Stimulated activated CD8-positive, alpha-beta memory T cell treated with anti-CD3 and anti-CD28 coated beads, Interleukin-15, amount 100 ng/mL, for 48 hours (primary cell): ENCODE measurements around the gene PTPN12.

Experiments
- DNase-seq, 2 donors: peaks; one replicate each; pipeline ENCODE4 v3.0.0-alpha.2; 2020; ENCODE audit warnings: low read depth in 2 of 2

The PTPN12 gene

DNA sequence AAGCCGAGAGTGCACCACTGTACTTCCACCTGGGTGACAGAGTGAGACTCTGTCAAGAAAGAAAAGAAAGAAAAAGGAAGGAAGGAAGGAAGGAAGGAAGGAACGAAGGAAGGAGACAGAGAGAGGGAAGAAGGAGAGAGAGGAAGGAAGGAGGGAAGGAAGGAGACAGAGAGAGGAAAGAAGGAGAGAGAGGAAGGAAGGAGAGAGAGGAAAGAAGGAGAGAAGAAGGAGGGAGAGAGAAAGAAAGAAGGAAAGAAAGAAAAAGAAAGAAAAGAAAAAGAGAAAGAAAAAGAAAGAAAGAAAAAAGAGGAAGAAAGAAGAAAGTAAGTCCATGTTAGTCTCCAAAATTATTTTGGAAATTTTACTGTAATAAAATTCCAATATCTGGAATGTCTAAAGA is 125.8 kb downstream of the PTPN12 start:
- DNase-seq = no peak

DNA sequence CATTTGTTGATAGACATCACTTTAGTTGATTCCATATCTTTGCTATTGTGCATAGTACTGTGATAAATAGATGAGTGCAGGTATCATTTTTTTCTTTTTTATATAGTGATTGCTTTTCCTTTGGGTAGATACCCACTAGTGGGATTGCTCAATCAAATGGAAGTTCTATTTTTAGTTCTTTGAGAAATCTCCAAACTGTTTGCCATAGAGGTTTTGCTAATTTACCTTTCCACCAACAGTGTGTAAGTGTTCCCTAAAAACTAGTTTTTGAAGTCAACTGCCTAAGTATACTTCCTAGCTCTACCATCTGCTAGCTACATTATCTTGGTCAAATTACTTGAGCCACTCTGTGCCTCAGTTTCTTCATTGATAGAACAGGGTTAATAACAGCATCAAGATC is 127.6 kb downstream of the PTPN12 start:
- DNase-seq = no peak

DNA sequence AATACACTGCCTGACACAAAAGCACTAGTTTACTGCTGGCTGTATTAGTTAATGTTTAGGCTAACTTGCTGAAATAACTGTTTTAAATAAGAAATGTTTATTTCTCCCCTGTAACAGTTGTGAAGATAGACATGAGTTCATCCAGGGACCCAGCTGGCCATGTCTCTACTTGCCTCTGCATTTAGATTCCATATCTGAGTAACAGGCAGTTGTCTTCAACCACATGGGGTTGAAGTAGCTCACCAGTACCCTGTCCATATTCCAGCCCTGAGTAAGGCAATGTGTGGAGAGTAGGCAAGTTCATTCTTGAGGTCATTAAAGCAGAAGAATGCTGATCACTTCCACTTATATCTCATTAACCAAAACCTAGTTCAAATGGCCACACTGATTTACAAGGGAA is 128.1 kb downstream of the PTPN12 start:
- DNase-seq = no peak

DNA sequence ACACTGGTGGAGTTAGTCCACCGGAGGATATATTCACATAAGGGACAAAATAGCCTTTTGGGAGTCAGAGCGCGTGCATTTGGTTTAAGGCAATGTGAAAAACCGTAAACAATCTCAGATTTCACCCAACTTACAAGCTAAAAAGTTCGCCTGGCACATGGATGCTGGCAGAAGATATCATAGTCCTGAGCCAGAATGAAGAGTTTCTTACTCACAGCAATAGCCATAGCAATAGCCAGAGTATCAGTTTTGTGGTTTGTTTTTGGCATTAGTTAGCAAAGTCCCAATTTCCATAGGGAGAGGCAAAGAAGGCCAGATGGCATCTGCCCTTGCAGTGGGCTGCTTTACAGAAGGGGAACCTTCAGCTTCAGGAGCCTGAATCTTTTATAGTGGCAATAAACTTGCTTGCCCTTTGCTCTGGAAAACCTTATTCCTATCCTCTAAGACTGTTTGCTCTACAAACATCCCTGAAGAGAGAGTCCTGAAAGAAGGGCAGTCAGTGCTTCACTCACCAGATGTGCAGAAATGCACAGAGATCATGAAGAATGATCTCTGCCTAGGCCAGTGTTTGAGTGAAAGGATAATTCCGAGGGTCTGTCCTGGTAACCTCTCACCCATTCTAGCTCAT is 130.5 kb downstream of the PTPN12 start:
- DNase-seq = no peak

DNA sequence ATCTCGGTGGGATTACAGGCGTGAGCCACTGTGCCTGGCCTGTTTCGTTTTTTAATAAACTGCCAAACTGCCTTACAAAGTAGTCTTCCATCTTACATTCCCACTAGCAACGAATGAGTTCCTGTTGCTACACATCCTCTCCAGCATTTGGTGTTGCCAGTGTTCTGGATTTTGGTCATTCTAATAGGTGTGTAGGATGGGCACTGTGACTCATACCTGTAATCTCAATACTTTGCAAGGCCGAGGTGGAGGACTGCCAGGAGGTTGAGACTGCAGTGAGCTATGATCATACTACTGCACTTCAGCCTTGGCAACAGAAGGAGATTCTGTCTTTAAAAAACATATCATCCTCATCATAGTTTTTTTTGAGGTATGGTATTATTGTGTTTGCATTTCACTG is 137.8 kb downstream of the PTPN12 start:
- DNase-seq = no peak

DNA sequence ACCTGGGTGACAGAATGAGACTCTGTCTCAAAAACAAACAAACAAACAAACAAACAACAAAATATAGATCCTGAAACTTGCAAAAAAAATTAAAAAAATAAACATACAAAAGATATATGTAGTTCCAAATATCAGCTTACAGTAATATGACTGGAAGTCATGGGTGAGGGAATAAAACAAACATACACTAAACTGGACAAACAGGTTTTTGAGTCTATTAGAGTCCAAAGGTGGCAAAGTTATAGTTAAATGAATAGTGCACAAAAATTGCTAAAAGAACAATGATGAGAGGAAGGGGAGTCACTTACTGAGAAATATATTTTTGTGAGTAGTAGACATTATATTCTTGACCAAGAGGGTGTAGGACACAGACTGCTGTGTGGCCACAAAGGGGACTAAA is 142.5 kb downstream of the PTPN12 start:
- DNase-seq = no peak

DNA sequence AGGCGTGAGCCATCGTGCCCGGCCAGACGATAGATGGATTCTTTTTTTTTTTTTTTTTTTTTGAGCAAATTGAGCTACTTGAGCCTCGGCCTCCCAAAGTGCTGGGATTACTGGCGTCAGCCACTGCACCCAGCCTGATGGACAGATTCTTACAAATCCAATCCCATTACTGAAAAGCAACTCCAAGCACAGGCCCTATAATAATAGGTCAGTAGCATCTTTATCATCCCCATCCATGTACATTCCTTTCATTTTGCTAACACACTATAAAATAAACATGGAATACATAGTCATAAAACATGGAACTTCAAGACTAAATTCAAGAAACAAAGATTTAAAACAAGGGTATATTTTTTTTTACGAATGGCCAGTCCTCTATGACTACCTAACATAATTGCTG is 143.2 kb downstream of the PTPN12 start:
- DNase-seq = no peak

DNA sequence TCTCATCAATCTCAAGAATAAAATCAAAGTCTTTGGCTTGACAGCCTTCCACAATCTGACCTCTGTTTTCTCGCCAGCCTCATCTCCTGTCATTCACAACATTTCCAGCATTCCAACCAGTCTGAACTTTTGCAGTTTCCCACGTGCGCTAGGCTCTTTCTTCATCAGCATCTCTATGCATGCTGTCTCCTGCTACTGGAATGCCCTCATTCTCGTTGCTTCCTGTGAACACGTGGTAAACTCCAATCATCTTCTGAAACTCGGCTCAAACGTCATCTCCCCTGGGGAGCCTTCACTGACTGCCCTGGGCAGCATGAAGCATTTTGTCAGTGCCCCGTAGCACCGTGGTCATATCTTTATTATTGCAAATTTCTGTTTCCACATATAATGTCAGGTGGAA is 146.9 kb downstream of the PTPN12 start:
- DNase-seq = no peak

DNA sequence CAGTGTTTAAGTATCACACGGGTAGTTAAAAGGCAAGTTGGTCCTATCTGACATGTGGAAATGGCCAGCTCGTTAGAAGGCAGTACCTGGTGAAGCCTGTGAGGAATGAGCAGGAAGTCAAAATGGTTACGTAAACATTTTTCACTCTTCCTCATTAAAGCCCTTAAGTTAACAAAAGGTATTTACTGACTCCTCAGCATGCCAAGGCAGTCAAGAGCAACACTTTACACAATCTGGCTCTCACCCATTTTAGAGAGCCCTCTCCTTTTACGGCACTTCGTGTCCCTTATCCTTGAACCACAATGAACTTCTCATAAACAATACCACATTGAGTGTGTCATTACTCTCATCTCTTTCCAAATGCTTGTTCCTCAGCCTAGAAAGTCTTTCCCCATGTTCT is 148.1 kb downstream of the PTPN12 start:
- no peak for DNase-seq

DNA sequence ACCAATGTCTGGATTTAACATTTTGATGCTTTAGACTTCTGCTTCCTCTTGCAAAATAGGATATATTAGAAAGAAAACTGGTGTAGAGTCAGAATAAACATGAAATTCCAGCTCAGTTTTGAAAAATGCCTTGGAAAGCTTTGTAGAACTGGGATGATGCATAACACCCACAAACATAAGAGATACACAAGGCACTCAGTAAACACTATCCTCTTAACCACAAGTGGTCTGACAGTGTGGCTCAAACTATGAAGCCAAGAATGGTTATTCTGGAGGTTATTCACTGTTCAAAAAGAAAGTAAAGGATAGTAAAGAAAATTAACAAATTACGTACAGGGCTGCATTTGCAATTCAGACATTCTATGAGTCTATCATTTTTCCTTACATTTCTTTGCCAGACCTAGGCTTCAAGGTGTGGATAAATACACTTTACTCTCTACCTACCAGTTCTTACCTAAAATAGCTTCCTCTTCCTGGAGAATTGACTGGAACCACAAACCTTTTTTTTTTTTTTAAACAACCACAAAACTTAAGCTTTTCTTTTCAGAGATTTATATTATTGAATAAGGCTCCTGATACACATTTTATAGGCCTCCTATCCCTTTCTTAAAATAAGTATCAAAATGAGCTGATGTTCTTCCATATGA is 150.1 kb downstream of the PTPN12 start:
- DNase-seq = no peak

DNA sequence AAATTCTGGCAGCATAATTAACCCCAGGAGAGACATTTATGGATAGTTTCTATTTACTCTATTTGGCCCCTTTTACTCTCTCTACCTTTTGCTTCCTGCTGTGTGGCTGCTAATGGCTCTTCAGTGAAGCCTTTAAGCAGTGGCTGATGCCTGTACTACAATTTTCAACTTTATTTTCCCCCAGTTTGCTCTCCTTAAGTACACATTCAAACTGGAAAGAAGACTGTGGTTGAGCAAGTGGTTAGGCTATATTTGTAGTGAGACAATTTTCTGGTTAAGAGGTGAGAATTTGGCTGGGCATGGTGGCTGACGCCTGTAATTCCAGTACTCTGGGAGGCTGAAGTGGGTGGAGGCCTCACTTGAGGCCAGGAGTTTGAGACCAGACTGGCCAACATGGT is 150.7 kb downstream of the PTPN12 start:
- peak; percentile 13 to 21 for DNase-seq
